NCI-H2107 treated with DMSO at 0.1 percent for 48 hours (cell line): ENCODE measurements around the gene KCNC2.

Experiments
- DNase-seq: peaks from one replicate; lab custom pipeline; 2025; ENCODE audit not compliant: unreplicated experiment; lab: John Stamatoyannopoulos, UW

The KCNC2 gene

GRCh38 chr12:75162845-75163244 lies 46.8 kb downstream of the KCNC2 start:
- DNase-seq = no peak

GRCh38 chr12:75161488-75161887 lies 48.2 kb downstream of the KCNC2 start:
- DNase-seq = no peak

- DNase-seq = no peak
These were observed 52.3 kb downstream of the KCNC2 start for GRCh38 chr12:75157385-75157784.

- DNase-seq = no peak
These were observed 53.7 kb downstream of the KCNC2 start for GRCh38 chr12:75155962-75156361.

- no peak for DNase-seq
These were observed 55.3 kb downstream of the KCNC2 start for GRCh38 chr12:75154388-75154787.

- no peak for DNase-seq
These were observed 70.4 kb downstream of the KCNC2 start for GRCh38 chr12:75139196-75139595.

- no peak for DNase-seq
These were observed 71.7 kb downstream of the KCNC2 start for GRCh38 chr12:75137896-75138295.

GRCh38 chr12:75135026-75135425 lies 74.6 kb downstream of the KCNC2 start:
- DNase-seq = no peak

GRCh38 chr12:75130811-75131210 lies 78.8 kb downstream of the KCNC2 start:
- DNase-seq = no peak

GRCh38 chr12:75129275-75129674 lies 80.4 kb downstream of the KCNC2 start:
- DNase-seq = no peak

- no peak for DNase-seq
These were observed 88.5 kb downstream of the KCNC2 start for GRCh38 chr12:75121036-75121705.

GRCh38 chr12:75120311-75120711 lies 89.3 kb downstream of the KCNC2 start:
- no peak for DNase-seq

- no peak for DNase-seq
These were observed 92.9 kb downstream of the KCNC2 start for GRCh38 chr12:75116646-75117198.

GRCh38 chr12:75115748-75116147 lies 93.9 kb downstream of the KCNC2 start:
- DNase-seq = no peak

GRCh38 chr12:75103822-75104221 lies 105.8 kb downstream of the KCNC2 start:
- no peak for DNase-seq

- no peak for DNase-seq
These were observed 107.9 kb downstream of the KCNC2 start for GRCh38 chr12:75101781-75102180.

GRCh38 chr12:75099210-75099609 lies 110.4 kb downstream of the KCNC2 start:
- DNase-seq = no peak

GRCh38 chr12:75097003-75097402 lies 112.6 kb downstream of the KCNC2 start:
- no peak for DNase-seq

GRCh38 chr12:75087654-75088053 lies 122.0 kb downstream of the KCNC2 start:
- no peak for DNase-seq

GRCh38 chr12:75086091-75087038 lies 123.3 kb downstream of the KCNC2 start:
- DNase-seq = no peak

- DNase-seq = no peak
These were observed 128.3 kb downstream of the KCNC2 start for GRCh38 chr12:75081305-75081704.

GRCh38 chr12:75080582-75080981 lies 129.1 kb downstream of the KCNC2 start:
- DNase-seq = no peak
